GM21515 (cell line): Measurements from ENCODE around the gene NT5C2.
"Not testable (repeated sequence)": the region's sequence is repeated elsewhere in the genome, so short reads cannot be mapped to it uniquely, and the experiment has no call there.

Experiments
- ATAC-seq: cut with Tn5 transposase; IDR thresholded peaks from one replicate; pipeline ENCODE4 v1.9.1; 2021; ENCODE audit not compliant: unreplicated experiment

The NT5C2 gene

DNA sequence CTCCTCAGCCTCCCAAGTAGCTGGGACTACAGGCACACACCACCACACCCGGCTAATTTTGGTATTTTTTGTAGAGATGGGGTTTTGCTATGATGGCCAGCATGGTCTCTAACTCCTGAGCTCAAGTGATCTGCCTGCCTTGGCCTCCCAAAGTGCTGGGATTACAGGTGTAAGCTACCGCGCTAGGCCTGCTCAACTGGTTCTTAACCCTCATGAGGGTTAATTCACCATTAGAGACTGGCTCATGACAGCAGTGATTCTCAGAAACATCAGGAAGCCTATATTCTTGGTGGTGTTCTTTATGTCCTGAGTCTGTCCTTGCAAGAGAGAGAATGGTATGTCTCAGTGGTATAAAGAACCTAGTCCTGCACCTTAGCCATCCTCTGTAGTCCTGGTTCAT is 10.4 kb upstream of the NT5C2 start:
- ATAC-seq: no peak

DNA sequence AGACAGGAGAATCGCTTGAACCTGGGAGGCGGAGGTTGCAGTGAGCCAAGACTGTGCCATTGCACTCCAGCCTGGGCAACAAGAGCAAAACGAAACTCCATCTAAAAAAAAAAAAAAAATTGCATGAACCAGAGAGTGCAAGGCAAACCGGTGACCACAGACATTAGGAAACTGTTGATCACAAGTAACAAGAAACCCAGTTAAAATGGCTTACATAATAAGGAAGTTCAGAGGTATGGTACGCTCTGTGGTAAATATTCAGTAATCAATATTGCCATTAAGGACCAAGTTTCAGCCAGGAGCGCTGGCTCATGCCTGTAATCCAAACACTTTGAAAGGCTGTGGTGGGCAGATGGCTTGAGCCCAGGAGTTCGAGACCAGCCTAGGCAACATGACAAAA is 9.2 kb upstream of the NT5C2 start:
- ATAC-seq: no peak

DNA sequence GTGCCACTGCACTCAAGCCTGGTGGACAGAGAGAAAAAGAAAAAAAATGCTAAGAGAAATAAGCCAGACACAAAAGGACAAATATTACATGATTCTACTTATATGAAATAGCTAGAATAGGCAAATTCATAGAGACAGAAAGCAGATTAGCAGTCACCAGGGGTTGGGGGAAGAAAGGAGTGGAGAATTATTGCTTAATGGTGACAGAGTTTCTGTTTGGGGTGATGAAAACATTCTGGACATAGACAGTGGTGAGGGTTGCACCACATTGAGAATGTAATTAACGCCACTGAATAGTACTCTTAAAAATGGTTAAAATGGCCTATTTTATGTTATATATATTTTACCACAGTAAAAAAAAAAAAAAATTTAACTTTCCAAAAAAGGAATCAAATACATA is 6.4 kb upstream of the NT5C2 start:
- no peak for ATAC-seq

DNA sequence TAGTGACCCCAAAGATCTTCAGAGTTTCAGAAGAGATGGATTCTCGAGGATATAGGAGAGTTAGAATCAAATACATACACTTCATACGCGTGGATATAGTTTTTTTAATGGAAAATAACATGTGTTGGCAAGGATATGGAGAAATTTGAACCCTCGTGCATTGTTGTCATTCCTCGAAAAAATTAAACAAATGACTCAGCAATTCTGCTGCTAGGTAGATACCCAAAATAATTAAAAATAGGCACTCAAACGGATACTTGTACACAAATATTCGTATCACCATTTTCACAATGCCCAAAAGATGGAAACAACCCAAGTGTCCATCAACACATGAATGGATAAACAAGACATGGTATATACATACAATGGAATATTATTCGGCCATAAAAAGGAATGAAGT is 5.6 kb upstream of the NT5C2 start:
- ATAC-seq: no peak

DNA sequence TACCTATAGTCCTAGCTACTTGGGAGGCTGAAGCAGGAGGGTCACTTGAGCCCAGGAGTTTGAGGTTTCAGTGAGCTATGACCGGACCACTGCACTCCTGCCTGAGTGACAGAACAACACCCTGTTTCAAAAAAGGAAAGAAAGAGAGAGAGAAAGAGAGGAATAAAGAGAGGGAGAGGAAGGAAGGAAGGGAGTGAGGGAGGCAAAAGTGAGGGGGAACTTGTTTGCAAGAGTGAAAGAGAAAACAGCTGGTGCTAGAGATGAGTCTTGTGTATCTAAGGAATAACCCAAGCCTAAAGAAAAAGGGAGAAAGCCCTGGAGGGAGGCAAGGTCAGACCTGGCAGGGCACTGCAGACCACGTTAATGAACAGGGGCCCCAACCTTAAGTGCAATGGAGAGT is 4.8 kb upstream of the NT5C2 start:
- no peak for ATAC-seq

DNA sequence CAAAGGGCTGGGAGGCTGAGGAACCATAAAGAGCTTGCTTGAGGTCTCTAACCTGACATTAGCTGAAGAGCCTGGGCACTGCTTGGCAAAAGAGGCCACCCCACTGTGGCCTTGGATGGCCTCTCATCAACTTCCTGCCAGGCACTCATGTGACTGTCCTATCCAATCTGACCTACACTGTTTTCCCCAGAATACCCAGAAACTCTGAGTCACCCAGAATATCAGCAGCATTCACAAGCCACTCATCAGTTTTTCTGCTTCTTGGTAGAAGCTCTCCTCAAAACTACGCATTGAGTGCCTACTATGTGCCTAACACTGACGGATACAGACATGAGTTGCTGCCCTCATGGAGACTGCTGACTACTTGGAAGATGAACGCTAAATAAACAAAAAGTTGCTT is 4.1 kb upstream of the NT5C2 start:
- no peak for ATAC-seq

DNA sequence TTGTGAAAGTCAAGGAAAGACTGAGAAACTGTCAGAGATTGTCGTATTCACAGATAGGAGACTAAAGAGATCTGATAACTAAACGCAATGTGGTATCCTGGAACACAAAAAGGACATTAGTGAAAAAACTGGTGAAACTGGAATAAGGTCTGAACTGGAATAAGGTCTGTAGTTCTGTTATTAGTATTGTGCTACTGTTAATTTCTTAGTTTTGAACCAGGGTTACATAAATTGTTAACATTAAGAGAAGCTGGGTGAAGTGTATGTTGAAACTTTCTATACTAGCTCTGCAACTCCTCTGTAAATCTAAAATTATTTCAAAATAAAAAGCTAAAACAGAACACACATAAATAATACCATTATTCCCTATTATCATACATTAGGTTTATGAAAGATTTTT is 3.4 kb upstream of the NT5C2 start:
- no peak for ATAC-seq

DNA sequence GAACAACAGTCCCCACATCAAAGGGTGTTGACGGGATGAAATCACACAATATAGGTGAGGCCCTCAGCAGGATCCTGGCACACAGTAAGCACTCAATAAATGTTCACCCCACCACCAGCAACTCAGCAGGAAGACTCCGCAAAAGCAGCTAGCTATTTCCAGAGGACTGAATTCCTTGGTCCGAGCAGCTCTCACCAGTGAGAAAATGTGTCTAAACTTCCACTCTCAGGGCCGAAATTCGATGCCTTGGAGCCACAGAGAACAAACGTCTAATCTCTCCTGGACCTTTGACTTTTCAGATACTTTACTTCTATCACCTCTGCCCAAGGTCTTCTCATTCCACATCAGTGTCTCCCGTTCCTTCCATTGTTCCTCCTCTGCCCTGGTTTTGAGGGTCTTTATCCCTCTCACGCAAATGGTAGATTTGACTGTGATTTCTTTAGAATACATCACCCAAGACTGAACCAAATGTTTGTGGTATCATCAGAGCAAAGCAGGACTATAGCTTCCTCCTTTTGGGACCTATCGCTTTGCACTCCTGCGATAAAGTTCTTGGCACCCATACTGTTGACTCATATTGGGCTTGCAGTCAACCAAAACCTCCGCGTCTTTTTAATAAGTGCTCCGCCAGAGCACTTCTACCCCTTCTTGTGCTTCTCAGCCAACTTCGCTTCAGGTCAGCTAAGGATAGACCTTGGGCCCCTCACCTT is 903 bp upstream of the NT5C2 start:
- no peak for ATAC-seq

DNA sequence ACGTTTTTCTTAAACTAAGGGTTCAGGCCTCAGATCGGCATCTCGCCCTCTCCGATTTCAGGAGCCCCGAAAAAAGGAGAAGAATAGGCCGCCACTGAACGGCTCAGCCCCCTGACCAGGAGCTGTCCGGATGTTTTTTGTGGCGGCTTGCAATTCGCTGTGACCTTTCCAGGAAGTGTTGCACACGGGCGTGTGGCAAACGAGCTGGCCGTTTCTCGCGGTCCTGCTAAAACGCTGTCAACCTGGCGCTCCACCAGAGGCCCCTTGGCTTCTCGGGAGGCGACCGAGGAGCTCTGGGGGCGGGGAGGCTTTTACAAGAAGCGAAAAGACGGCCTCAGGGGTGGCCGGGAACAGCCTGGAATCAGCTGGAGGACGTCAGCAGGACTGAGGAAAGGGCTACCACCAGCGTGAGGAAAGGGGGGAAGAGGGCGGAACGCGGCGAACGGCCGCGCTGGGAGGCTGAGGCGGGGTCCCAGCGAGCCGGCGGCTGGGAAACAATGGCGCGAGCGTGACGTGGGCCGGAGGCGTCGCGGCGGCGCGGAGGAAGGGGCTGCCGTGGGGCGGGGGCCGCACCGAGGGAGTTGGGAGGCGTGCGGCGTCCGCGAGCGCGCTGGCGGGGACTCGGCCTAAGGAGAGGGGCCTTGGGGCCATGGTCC is 493 bp downstream of the NT5C2 start:
- ATAC-seq: peak; percentile 59

DNA sequence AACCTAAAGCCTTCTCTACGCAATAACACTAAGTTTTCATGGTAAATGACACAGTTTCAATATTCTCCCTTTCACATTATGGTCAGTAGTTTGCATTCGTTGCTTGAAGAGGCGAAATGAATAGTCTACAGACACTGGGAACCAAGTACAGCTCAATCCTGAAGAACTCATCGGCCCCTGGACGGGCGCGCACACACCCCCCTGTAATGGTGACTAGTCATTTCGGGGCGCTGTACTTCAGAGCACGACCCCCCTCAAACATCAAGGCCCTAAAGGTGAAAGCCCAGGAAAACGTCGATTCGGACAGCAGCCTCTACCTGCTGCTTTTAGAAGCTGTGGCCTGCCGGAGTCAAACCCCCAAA is 1.0 kb downstream of the NT5C2 start:
- peak; percentile 11 for ATAC-seq

DNA sequence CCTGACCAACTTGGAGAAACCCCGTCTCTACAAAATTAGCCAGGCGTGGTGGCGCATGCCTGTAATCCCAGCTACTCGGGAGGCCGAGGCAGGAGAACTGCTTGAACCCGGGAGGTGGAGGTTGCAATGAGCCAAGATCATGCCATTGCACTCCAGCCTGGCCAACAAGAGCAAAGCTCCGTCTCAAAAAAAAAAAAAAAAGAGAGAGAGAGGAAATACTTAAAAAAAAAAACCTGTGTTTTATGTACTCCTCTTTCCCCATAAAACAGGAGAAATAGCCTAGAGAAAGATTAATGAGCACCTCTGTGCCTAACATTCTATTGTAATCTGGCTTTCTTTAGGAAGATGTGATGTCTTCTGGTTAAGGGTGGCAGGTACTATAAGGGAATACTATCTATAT is 1.9 kb downstream of the NT5C2 start:
- not testable (repeated sequence) for ATAC-seq

DNA sequence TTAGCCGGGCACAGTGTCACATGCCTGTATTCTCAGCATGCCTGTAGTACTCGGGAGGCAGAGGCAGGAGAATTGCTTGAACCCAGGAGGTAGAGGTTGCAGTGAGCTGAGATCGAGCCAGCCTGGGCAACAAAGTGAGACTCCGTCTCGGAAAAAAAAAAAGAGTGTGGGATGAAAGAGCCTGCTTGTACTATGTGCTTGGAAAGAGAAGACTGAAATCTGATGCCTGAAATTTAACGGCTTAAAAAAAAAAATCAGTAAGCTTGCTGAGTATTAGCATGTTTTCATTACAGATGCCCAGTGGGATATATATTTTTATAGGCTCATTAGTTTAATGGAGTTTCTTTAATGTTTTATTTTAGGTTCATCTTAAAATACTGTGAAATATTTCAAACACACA is 4.2 kb downstream of the NT5C2 start:
- no peak for ATAC-seq

DNA sequence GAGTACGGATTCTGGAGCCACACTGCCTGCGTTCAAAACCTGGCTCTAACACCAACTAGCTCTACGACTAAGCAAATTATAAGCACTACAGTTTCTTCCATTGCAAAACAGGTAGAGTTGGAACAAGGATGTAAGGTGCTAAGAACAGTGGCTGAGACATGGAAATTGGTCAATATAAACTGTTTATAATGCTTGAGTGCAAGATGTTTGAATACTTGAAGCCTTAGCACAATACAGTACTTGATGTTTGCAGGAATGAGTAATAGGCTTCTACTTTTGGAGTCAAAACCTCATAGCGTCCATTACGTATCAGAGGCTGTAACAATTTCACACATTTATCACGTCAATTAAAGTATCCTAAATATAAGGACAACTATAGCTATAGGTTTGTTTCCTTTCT is 6.9 kb downstream of the NT5C2 start:
- no peak for ATAC-seq

DNA sequence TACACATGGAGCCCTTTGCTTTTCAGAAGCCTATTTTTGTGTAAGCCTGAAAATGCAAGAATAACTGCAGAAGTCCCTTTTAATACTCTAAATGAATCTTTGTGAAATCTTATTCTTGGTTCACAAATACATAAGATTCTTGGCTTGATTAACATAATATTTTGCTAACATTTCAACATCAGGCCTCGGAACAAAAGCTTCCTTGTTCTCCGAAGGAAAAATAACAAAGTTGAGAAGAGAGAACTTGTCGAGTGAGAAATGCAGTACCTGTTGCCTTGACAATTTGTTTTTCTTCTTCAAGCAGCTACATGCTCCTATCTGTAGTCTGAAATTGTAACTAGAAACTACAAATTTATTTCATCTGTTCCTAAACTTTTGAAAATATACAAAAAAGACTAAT is 8.5 kb downstream of the NT5C2 start:
- ATAC-seq: no peak

DNA sequence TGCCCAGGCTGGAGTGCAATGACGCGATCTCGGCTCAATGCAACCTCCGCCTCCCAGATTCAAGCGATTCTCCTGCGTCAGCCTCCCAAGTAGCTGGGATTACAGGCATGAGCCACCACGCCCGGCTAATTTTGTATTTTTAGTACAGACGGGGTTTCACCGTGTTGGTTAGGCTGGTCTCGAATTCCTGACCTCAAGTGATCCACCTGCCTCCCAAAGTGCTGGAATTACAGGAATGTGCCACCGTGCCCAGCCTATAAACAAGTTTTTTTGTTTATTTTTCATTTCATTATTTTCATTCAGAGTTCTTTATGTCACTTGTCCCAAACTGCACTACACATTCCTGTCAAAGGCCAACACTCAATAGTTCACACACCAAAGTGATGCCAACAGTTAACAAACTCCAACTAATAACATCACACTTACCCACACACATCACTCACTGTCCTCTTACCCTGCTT is 9.1 kb downstream of the NT5C2 start:
- ATAC-seq: not testable (repeated sequence)

DNA sequence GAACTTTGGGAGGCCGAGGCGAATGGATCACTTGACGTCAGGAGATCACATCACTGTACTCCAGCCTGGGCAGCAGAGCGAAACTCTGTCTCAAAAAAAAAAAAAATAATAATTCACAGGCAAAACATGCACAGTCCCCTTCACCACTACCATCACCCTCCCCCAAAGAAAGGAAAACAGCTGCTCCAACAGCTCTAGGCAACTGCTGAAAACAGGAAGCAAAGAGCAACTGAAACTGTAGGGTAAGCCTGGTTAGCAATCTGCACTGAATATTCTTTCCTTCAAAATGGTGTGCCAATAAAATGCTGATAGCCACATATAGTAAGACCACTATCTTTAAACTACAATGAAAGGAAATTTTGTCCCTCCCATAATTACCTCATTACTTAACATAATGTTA is 11.8 kb downstream of the NT5C2 start:
- no peak for ATAC-seq

DNA sequence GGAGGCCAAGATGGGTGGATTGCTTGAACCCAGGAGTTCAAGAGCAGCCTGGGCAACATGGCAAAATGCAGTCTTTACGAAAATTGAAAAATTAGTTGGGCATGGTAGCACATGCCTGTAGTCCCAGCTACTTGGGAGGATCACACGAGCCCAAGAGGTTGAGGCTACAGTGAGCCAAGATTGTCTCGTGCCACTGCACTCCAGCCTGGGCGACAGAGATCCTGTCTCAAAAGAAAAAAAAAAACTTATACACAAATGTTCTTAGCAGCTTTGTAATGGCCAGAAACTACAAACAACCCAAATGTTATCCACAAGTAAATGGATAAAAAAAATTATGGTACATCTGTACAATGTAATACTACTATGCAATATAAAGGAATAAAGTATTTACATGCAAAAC is 12.6 kb downstream of the NT5C2 start:
- ATAC-seq: no peak

DNA sequence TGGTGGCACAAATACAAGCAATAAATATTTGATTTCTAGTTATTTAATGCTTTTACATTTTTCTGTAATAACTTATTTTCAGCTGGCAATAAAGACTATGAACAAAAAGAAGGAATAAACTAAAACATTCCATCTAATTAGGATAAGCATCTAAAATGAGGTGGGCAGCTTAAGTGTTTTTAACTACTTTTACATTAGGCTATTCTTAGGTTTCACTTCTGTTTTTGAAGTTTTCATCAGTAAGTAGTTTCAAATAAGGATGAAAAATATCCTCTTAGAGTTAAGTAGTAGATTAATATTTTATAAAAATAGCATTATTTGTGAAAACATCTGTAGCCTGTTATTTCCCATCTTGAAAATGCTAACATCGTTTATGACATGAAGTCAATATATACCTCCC is 15.9 kb downstream of the NT5C2 start:
- no peak for ATAC-seq

DNA sequence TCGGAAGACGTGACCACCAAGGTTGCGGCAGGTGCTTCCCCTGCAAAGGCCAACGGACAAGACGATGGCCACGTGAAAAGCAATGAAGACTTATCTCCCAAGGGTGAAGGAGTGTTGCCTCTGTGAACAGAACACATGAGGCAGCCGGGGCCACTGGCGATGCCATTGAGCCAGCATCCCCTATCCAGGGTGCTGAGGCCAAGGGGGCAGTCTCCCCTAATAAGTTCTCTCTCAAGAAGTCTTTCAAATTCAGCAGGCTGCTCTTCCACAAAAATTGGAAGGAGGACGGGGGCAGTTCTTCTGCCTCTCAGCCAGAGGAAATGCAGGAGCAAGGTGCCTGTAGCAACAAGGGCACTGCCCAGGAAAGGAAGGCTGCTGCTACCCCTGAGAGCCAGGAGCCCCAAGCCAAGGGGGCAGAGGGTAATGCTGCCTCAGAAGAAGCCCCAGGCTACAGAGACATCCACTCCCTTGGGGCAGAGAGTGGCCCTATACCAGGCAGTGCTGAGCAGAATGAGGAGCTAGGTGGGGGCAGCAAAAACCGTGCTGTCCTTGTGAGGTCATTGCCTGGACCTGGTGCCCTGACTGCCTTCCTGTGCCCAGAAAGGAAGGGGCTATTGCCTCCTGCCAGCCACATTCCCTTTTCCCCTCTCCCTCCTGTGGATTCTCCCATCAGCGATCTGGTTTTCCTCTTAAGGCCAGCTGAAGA is 17.3 kb downstream of the NT5C2 start:
- ATAC-seq: no peak

DNA sequence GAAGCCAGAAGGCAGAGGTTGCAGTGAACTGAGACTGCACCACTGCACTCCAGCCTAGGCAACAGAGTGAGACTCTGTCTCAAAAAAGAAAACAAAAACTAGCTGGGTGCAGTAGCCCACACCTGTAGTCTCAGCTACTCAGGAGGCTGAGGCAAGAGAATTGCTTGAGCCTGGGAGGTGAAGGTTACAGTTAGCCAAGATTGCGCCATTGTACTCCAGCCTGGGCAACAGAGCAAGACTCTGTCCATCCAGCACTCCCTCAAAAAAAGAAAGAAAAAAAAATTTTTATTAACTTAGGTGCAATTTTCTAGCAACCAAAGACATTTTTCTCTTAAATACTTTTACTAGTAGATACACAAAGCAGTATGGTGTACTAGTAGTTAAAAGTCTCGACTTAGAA is 18.7 kb downstream of the NT5C2 start:
- not testable (repeated sequence) for ATAC-seq

DNA sequence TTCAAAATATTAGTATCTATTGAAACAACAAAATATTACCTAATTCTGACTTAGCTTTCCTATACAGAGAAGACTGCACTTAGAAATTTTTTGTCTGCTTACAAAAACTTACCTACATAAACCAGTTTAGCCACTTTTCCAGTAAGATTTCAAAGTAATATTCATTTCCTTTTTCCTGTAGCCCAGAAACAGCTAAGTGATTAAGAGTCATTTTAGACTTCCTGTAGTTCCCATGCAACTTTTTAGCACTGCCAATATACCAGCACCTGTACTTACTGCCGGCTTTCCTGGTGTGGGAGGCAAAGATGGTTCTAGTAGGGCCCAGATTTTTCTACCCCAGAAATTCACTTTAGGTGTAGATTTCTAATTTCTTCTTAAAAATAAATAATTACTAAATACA is 21.8 kb downstream of the NT5C2 start:
- ATAC-seq: no peak

DNA sequence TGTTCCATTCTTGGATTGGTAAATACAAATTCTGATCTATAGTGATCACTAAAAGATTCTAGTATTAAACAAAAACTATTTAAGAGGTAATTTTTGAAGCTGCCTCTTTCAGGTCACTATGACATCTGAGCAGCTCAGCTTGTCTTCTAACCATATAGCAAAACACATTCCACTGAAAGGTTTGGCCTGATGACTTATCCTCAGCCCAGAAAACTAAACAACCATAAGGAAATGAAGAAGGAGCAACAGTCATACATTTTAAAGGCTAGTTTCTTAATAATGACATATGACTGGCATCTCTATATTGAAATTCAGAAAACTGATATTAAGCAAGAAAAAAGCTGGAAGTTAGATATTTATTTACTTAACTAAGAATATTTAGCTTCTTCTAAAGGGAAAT is 24.6 kb downstream of the NT5C2 start:
- ATAC-seq: no peak
